CD4-positive, alpha-beta T cell treated with Interleukin-17A for 4 hours (primary cell): ENCODE measurements around the gene KEL.

Experiments
- DNase-seq: peaks from one replicate; pipeline ENCODE4 v3.0.0-alpha.2; 2020; ENCODE audit warnings: mixed read lengths

The KEL gene

GRCh38 chr7:142927085-142927745, 34.9 kb downstream of the KEL start:
- DNase-seq = no peak

DNA sequence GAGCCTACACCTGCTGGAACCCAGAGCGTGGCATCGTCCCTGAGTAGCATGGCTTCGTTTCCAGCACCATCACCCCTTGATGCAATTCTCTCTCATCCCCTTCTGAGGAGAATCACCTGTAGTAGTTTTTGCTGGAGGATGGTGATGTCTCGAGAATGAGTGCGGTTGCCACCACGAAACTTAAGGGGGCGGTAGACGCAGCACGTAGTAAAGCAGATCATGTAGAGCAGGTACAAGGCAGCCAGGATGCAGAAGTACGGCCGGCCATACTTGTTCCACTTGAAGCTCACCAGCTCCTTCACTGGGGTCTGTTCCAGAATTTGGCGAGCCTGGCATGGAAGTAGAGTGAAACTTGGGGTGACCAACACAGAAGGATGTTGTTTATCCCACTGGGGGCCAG, 36.8 kb downstream of the KEL start:
- no peak for DNase-seq

DNA sequence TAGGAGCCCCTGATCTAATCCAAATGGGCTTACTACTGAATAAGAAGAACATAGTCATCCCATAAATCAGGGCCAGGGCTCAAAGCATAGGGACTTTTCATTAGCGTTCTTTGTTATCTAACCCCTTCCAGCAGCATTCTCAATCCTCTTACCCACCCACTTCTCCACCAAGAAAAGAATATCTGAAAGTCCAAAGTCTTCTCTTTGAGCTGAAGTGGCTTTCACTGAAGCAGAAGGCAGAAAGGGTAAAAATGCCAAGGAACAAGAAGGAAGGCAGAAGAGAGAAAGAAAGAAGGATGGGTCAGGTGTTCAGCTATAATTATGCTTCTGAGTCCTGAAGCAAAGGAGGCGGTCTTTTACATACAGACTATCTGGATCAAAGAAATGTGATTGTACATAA, 38.8 kb downstream of the KEL start:
- no peak for DNase-seq

- no peak for DNase-seq
These were observed 42.5 kb downstream of the KEL start for GRCh38 chr7:142919656-142920055.

- no peak for DNase-seq
These were observed 43.3 kb downstream of the KEL start for GRCh38 chr7:142918901-142919300.

- DNase-seq = no peak
These were observed 44.7 kb downstream of the KEL start for GRCh38 chr7:142917447-142917846.

DNA sequence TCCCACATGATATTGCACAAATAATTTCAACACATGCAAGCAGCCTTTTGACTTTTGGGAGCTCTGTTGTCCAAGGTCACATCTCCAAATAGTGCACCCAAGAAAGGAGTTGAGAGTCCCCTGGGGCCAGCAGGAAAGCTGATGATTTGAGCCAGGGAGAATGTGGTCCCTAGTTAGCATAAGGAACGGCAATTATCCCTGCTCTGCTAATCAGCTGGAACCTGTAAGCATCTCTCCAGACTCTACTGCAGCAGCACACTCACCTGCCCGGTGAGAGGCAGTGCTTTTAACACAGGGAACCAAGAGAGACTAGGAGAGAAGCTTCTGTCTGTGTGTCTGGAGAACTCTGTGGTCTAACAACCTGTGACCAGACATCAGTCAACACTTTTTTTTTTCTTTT, 45.7 kb downstream of the KEL start:
- no peak for DNase-seq

GRCh38 chr7:142915315-142915714, 46.8 kb downstream of the KEL start:
- no peak for DNase-seq

- DNase-seq = no peak
These were observed 48.0 kb downstream of the KEL start for GRCh38 chr7:142914121-142914520.

GRCh38 chr7:142913566-142913965, 48.6 kb downstream of the KEL start:
- no peak for DNase-seq

- no peak for DNase-seq
These were observed 49.1 kb downstream of the KEL start for GRCh38 chr7:142913051-142913450.

DNA sequence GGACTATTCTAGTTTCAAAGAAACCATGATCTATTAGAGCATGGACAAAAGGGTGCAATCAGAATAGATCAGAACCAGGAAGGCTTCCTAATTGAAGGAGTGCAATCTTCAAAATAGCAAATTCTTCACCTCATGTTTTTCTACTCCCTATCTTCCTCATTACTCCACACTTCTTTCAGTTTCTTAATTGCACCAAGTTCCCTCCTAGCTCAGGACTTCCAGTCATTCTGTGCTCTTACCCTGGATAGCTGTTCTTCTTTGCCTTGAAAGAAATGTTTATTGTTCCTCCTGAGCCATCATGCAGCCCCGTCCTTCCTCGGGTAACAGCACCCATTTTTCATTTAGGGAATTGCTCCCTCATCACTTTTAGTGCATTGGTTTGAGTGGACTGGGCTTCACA, 51.7 kb downstream of the KEL start:
- no peak for DNase-seq

DNA sequence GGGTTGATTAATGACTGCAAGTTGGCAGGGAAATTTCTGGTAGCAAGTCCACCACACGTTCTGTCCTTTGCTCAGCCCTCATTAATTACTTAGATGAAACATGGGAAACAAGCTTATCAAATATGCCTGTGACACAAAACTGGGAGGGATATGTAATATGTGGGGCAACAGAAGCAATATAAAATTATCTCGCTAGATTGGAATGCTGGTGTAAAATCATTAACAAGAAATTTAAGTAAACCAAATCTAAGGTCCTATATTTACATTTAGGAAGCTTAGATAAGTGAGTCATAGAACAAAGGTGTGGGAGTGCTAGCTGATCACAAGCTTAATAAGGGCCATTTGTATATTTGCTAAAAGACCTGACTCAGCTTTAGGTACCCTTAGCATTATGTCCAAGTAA, 52.1 kb downstream of the KEL start:
- no peak for DNase-seq

DNA sequence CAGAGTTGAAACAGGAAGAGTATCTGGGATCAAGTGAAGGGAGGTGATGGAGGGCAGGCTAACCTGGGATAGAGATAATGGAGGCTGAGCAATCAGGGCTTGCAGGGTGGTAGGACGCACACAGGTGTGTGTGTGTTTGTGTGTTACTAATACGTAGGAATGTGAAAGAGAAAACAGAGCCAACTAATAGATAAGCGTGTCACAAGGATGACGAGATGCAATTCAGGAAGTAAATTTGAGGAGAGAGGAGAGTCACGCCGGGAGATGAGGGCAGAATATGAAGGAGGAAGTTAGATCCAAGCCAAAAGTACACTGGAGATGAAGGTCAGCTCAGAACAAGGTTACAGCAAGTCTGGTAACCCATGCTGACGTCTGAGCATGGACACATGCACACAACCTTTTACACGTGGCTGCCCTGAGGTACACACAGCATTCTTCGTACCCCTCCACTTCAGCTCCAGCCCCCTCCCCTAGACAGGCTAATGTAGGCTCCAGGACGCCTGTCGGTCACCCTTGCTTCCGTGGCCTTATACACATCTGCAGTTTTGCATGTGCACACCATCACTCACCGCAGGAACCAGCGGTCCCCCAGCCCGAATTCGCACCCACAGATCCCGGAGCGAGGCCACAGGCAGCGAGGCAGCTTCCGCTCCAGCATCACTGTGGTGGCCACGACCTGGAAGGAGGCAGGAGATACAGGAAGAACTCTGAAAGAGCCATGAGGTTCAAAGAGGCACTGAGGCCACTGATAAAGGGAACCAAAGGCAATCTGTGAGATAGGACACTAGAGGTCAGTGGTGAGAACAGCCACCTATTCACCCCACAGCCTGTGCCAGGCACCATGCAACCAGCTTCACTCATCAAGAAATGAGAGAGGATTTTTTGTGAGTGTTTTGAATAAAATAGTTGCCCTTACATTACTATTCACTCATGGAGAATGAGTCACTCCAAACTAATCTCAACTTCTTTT, 53.0 kb downstream of the KEL start:
- DNase-seq = no peak

DNA sequence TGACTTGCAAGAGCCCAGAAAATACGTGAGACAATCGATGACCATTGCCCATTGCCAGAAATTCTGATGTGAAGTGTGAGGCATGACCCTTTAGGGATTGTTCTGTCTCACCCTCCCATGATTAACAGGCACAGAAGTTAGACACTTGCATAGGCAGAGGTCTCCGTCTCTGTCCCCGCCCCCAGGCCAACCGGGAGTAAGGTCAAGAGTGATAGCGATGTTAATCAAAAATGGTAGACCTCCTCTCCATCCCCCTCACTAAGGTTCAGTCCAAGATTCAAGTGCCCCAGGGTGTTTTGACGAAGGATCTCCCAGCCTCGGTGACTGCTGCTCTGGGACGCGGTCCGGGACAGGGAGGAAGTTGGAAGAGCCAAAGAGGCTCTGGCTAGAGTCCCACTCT, 53.9 kb downstream of the KEL start:
- no peak for DNase-seq

DNA sequence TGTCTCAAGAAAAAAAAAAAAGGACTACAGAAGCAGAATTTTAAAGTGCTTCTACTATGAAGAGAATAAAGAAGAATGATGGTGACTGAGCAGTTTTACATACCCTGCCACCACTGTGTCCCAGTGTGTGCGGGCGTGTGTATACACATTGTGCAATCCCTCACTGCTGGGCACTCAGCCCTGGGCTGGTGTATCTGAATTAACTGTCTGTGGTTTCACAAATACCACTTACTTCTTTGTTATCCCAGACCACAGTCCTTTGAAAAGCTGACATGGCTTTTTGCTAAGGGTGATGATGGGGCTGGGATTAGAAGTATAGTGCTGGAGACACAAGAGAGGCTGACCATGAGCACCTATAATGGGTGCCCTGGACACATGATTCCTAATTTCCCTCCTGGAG, 55.5 kb downstream of the KEL start:
- DNase-seq = no peak

DNA sequence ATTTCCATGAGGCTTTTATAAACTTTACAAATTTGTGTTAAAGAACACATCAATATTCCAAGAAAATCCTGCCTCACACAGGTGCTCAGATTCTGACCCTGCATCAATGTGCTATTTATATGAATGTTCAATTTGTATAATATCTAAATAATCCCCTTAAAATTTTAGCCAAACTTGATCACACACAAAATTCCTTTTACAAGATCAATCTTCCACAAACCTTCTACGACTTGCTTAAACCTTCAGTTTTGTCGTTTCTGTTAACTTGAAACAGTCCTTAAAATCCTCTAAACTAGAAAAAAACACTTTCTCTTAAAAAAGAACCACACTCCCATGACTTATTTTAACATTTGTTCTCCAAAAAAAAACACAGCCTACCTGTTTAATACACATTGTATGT, 56.4 kb downstream of the KEL start:
- no peak for DNase-seq

DNA sequence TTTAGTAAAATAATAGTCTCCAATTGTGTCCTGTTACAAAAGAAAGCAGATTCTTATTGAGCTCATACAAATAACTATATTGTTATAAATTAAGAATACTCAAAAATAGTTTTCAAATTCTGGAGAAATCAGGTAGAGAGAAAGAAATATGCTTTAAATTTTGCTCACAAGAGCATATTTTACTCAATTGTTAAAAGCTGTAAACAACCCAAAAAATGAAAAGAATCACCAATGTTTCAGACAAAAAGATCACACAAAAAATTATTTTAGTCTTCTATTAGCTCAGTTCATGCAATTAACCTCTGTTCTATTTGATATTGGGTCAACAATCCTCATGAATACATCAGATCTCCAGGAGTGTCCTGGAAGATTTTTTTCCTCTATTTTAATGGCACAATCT, 58.0 kb downstream of the KEL start:
- DNase-seq = no peak

- DNase-seq = no peak
These were observed 60.5 kb downstream of the KEL start for GRCh38 chr7:142901426-142902259.

DNA sequence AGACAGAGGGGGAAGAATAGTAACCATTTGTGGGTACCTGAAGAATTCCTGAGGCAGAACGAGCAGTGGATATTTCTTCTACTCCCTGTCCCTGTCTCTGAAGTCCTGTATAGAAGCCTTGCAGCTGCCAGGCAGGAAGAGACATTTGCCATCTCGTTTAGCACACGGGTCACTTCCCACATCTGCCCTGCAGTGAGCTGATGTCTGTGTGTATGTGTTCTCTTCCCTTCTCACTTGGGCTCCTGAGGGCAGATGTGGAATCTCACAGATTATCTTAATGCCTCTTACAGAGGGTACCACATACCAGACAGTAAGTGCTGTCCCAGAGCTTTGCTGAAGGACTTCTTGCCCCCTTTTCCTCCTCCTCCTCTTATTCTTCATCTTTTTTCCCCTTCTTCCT, 62.5 kb downstream of the KEL start:
- DNase-seq = no peak

GRCh38 chr7:142898377-142899170, 63.6 kb downstream of the KEL start:
- DNase-seq = no peak

DNA sequence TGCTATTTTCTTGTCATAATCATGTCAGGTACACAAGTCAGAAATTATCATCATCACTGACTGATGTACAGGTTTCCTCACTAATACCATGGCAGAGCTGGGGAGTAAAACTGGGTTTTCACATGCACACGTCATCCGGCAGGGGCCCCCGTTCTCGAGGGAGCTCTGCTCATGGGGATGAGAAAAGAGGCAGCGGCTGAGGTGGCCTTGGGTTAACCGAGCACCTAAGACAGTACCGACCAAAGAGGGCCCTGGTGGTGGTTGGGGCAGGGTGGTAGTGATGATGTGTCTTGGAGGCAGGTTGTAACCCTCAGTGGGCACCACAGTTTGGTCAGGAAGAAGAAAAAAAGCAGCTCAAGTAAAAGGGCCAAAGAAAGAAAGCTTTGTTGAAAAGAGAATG, 64.5 kb downstream of the KEL start:
- no peak for DNase-seq
